GM23338 (cell line): ENCODE measurements around the gene ZMYND12.

Source experiments
- CTCF ChIP-seq, 2 experiments: fragments of 200-600 bp in 1 of 2; sonication (generic) in 1 of 2; conservative IDR thresholded peaks; 2 replicates each; pipeline versions ENCODE4 v1.5.1 to v1.6.1; 2016 to 2017; ENCODE audit warnings: antibody characterized with exemption in 2 of 2, low read depth in 2 of 2, mild to moderate bottlenecking in 2 of 2, moderate library complexity in 1 of 2
- ETS1 ChIP-seq: IDR thresholded peaks from 2 replicates; pipeline ENCODE4 v1.6.1; 2016; ENCODE audit warnings: antibody characterized with exemption
- EZH2phosphoT487 ChIP-seq: fragments of 200-600 bp; sonication (generic); IDR thresholded peaks from one replicate; pipeline ENCODE4 v1.8.1; 2018; ENCODE audit warnings: antibody characterized with exemption; ENCODE audit not compliant: unreplicated experiment
- ZNF331 ChIP-seq: fragments of 250-450 bp; sonication (Bioruptor Pico); IDR thresholded peaks from 2 replicates; pipeline ENCODE4 v1.5.0; 2020; ENCODE audit warnings: low read depth, mild to moderate bottlenecking, moderate library complexity

- no peak for TF ChIP-seq CTCF (conservative IDR thresholded peaks at IDR 0.05; ENCODE audit: low read depth in 2 of 2)
- TF ChIP-seq ETS1: no peak
- no peak for TF ChIP-seq ZNF331 (CRISPR knock-in tag)
- no peak for TF ChIP-seq EZH2phosphoT487
These were observed 63.6 kb downstream of the ZMYND12 start for GRCh38 chr1:42392255-42392654.
